Loucy (cell line): ENCODE data around the gene HSH2D.

ENCODE experiments used
- EZH2phosphoT487 ChIP-seq: fragments of 200-600 bp; IDR thresholded peaks from 2 replicates; pipeline ENCODE4 v1.6.1; 2018; ENCODE audit warnings: antibody characterized with exemption, mild to moderate bottlenecking, moderate library complexity, borderline replicate concordance
- TF ChIP-seq, protein P1 (sequence below): fragments of 200-600 bp; sonication (generic); conservative IDR thresholded peaks from 2 replicates; pipeline ENCODE4 v1.5.1; 2014; ENCODE audit warnings: mild to moderate bottlenecking, antibody characterized with exemption, low read length

DNA sequence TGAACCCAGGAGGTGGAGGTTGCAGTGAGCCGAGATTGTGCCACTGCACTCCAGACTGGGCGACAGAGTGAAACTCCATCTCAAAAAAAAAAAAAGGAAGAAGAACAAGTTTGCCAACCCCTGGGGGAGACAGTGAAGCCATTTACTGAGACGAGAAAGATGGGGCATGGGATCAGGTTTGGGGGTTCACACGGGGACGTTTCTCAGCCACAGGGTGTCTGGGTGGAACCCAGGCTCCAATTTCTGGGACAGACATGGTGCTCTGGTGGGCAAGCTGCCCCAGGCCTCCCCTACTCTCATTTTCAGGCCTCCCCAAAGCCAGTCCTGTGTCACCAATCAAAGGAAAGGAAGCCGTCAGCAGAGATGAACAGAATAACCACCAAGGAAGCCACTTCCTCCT, 13.4 kb downstream of the HSH2D start:
- TF ChIP-seq, protein P1, sequence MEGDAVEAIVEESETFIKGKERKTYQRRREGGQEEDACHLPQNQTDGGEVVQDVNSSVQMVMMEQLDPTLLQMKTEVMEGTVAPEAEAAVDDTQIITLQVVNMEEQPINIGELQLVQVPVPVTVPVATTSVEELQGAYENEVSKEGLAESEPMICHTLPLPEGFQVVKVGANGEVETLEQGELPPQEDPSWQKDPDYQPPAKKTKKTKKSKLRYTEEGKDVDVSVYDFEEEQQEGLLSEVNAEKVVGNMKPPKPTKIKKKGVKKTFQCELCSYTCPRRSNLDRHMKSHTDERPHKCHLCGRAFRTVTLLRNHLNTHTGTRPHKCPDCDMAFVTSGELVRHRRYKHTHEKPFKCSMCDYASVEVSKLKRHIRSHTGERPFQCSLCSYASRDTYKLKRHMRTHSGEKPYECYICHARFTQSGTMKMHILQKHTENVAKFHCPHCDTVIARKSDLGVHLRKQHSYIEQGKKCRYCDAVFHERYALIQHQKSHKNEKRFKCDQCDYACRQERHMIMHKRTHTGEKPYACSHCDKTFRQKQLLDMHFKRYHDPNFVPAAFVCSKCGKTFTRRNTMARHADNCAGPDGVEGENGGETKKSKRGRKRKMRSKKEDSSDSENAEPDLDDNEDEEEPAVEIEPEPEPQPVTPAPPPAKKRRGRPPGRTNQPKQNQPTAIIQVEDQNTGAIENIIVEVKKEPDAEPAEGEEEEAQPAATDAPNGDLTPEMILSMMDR, result no peak
- no peak for TF ChIP-seq EZH2phosphoT487
